Natural killer cell (primary cell): Measurements from ENCODE around the gene C1QL1. TPM values are rescaled to one million over a fixed set of nuclear protein-coding genes. Genes with fewer than 3 reads are reported as not detected.

Experiments
- ATAC-seq, 3 donors: fragments of 150-1000 bp in 2 of 3; fragments of 200-7000 bp in 1 of 3; cut with Tn5 transposase; 1 replicate in 1 of 3; 2 replicates in 2 of 3; pipeline ENCODE4 v1.10.0; 2021; ENCODE audit warnings: mild to moderate bottlenecking in 2 of 3, moderate library complexity in 2 of 3
- DNase-seq, 2 donors: peaks; one replicate each; pipeline versions ENCODE4 v3.0.0 to v3.0.0-alpha.2; 2013 to 2021; ENCODE audit warnings: mixed read lengths in 1 of 2
- H3K27ac ChIP-seq: one replicate; pipeline ENCODE4 v1.5.1; 2013; ENCODE audit warnings: mild to moderate bottlenecking, low read length
- H3K27me3 ChIP-seq: one replicate; pipeline ENCODE4 v1.6.1; 2013; ENCODE audit warnings: low read length; ENCODE audit not compliant: control insufficient read depth, insufficient read depth
- H3K36me3 ChIP-seq: one replicate; pipeline ENCODE4 v1.6.1; 2013; ENCODE audit warnings: low read length; ENCODE audit not compliant: control insufficient read depth, insufficient read depth
- H3K4me1 ChIP-seq: one replicate; pipeline ENCODE4 v1.6.1; 2013; ENCODE audit warnings: low read length; ENCODE audit not compliant: control insufficient read depth, insufficient read depth
- H3K4me3 ChIP-seq: one replicate; pipeline ENCODE4 v1.5.1; 2013; ENCODE audit warnings: low read length
- H3K9me3 ChIP-seq: one replicate; pipeline ENCODE4 v1.6.1; 2013; ENCODE audit warnings: low read length; ENCODE audit not compliant: control insufficient read depth, insufficient read depth
- H3K27ac Mint-ChIP-seq, 2 donors: one replicate each; pipeline ENCODE4 v1.8.0; 2022; ENCODE audit warnings: mild to moderate bottlenecking in 2 of 2, mixed read lengths in 2 of 2, moderate library complexity in 1 of 2
- H3K27me3 Mint-ChIP-seq, 2 donors: one replicate each; pipeline ENCODE4 v1.8.0; 2022; ENCODE audit warnings: low read depth in 2 of 2, mixed read lengths in 2 of 2
- H3K36me3 Mint-ChIP-seq: one replicate; pipeline ENCODE4 v1.8.0; 2022; ENCODE audit warnings: mixed read lengths
- H3K4me1 Mint-ChIP-seq, 2 donors: one replicate each; pipeline ENCODE4 v1.8.0; 2022; ENCODE audit warnings: mixed read lengths in 2 of 2
- H3K4me3 Mint-ChIP-seq: one replicate; pipeline ENCODE4 v1.8.0; 2022; ENCODE audit warnings: mild to moderate bottlenecking, moderate library complexity, mixed read lengths
- H3K9me3 Mint-ChIP-seq, 2 donors: one replicate each; pipeline ENCODE4 v1.8.0; 2022; ENCODE audit warnings: mixed read lengths in 2 of 2
- CTCF ChIP-seq: fragments of 200-600 bp; IDR thresholded peaks from one replicate; pipeline ENCODE4 v1.8.0; 2022; ENCODE audit warnings: antibody characterized with exemption
- WGBS: methylation state at CpG from one replicate; pipeline ENCODE4 v1.1.7; 2013; ENCODE audit warnings: missing lambda C conversion rate; ENCODE audit not compliant: insufficient coverage; 5-methylcytosine and 5-hydroxymethylcytosine counted together
- intact Hi-C: fragments of 100-400 bp; cut with micrococcal nuclease; formaldehyde crosslinking; loops from one replicate; pipeline ENCODE4 v1.14.2; 2022
- total RNA-seq, 4 donors: library from RNA; stranded (reverse); fragments of 120-200 nt in 1 of 4; gene quantifications; one replicate each; pipeline versions ENCODE4 v1.2.3 to v1.2.4, GENCODE V29; 2013 to 2022

The C1QL1 gene
- total RNA-seq, 3 donors from 2014 or later (not counting 1 experiment from before 2014, with no cell fraction given), result not detected

DNA sequence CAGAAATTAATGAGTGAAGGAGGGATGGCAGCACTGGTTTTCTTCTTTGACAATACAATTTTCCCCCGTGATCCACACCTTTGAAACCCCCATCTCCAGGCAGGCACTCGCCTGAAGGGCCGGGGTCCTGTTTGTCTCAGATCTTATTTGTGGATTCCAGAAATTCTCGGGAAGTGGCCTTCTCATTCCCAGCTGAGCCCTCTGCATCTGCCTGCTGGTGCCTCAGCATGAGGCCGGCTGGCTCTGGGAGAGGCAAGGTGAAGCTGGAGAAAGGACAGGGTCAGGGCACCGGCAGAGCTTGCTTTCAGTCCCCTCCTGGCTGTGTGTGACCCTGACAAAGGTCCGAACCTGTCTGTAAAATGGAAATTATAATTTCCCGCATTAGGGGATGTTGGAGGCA, 35.8 kb upstream of the C1QL1 start:
- Histone ChIP-seq H3K4me1 (no peaks in the 10 kb centered on the region), H3K36me3 (no peaks in the 10 kb centered on the region), H3K27me3 (no peaks in the 10 kb centered on the region), H3K27ac (no peak overlapping the region), H3K9me3 (no peaks in the 10 kb centered on the region), H3K4me3 (no peak overlapping the region)
- WGBS, result 65% methylated on average over 7 of the region's 8 CpGs
- H3K27ac Mint-ChIP-seq, result no peak overlapping the region
- intact Hi-C loops, result no loop called here
- H3K4me1 Mint-ChIP-seq, result no peaks in the 10 kb centered on the region
- DNase-seq, result no peak
- TF ChIP-seq CTCF, result no peak
- no peaks in the 10 kb centered on the region for H3K36me3 Mint-ChIP-seq
- peaks cover 7 to 23% of the 10 kb centered on the region in 2 donors for H3K27me3 Mint-ChIP-seq
- H3K9me3 Mint-ChIP-seq, result peaks cover 0 to 3% of the 10 kb centered on the region in 2 donors
- H3K4me3 Mint-ChIP-seq, result no peak overlapping the region
- ATAC-seq, result no peak

DNA sequence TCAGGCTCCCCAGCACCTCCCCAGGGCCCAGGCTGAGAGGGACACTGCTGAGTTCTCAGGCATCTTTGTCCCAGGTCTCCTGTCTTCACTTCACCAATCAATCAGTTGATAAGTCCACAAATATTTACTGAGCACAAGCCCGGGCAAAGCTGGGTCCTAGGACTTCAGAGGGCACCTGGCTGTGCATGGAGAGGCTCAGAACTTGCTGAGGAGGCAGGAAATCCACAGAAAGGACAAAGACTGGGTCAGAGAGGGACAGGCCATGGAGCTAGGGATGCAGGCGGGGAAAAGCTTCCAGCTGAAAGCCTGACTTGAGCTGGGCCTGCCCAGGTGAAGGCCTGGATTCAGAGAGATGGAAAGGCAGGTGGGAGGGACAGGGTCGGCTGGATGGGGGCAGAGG, 33.2 kb upstream of the C1QL1 start:
- no peak overlapping the region for H3K27ac ChIP-seq
- no peak for ATAC-seq
- 81% methylated on average over 3 of the region's 3 CpGs for WGBS

DNA sequence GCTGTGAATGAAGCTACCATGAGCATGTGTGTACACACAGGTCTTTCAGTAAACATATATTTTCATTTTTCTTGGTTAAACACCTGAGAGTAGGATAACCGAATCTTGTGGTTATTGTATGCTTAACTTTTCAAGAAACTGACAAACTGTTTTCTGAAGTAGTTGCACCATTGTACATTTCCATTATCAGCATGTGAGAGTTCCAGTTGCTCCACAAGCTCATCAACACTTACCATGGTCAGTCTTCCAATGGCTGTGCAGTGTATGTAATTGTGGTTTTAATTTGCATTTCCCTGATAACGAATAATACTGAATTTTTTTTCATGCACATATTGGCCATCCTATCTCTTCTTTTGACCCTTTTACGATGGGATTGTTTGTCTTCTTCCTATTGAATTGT, 31.3 kb upstream of the C1QL1 start:
- no peaks in the 10 kb centered on the region for H3K36me3 Mint-ChIP-seq

More for the DNA sequence above, 33.2 kb upstream of the C1QL1 start:
- DNase-seq, result no peak
- H3K4me1 Mint-ChIP-seq, result no peaks in the 10 kb centered on the region
- Histone ChIP-seq H3K9me3 (no peaks in the 10 kb centered on the region), H3K27me3 (no peaks in the 10 kb centered on the region), H3K4me1 (no peaks in the 10 kb centered on the region), H3K4me3 (no peak overlapping the region), H3K36me3 (no peaks in the 10 kb centered on the region)
- no peak for TF ChIP-seq CTCF
- peaks cover 7 to 18% of the 10 kb centered on the region in 2 donors for H3K27me3 Mint-ChIP-seq
- H3K36me3 Mint-ChIP-seq, result no peaks in the 10 kb centered on the region
- H3K9me3 Mint-ChIP-seq, result peaks cover 0 to 3% of the 10 kb centered on the region in 2 donors
- H3K4me3 Mint-ChIP-seq, result no peak overlapping the region
- no peak overlapping the region for H3K27ac Mint-ChIP-seq
- intact Hi-C loops, result no loop called here

More for the DNA sequence above, 31.3 kb upstream of the C1QL1 start:
- no peaks in the 10 kb centered on the region for H3K4me1 Mint-ChIP-seq
- peaks cover 2% of the 10 kb centered on the region for H3K27me3 ChIP-seq
- no peaks in the 10 kb centered on the region for H3K36me3 ChIP-seq
- H3K4me1 ChIP-seq, result no peaks in the 10 kb centered on the region
- intact Hi-C loops, result no loop called here
- WGBS, result 100% methylated on average over 1 of the region's 3 CpGs
- DNase-seq (no peak), ATAC-seq (no peak)
- H3K4me3 Mint-ChIP-seq, result no peak overlapping the region
- H3K4me3 ChIP-seq, result no peak overlapping the region
- H3K27ac ChIP-seq, result no peak overlapping the region
- peaks cover 0 to 3% of the 10 kb centered on the region in 2 donors for H3K9me3 Mint-ChIP-seq
- H3K27ac Mint-ChIP-seq, result no peak overlapping the region
- no peak for TF ChIP-seq CTCF
- no peaks in the 10 kb centered on the region for H3K9me3 ChIP-seq
- peaks cover 15 to 21% of the 10 kb centered on the region in 2 donors for H3K27me3 Mint-ChIP-seq
